OCI-LY3 (cell line): Measurements from ENCODE around the gene GREM2.

Source experiments
- H2AFZ ChIP-seq: fragments of 200-600, 300-600 bp; shearing (Covaris generic); 2 replicates; pipeline ENCODE4 v1.6.0; 2014; ENCODE audit warnings: antibody characterized with exemption, low read depth, low read length
- H3K27ac ChIP-seq: fragments of 200-600, 300-600 bp; sonication (generic); 2 replicates; pipeline ENCODE4 v1.5.1; 2014; ENCODE audit warnings: mild to moderate bottlenecking, low read length, moderate library complexity, mixed read lengths
- H3K27me3 ChIP-seq: fragments of 200-600, 300-600 bp; sonication (generic); 2 replicates; pipeline ENCODE4 v1.6.1; 2014; ENCODE audit warnings: low read depth, low read length, mixed read lengths
- H3K36me3 ChIP-seq: fragments of 200-600, 300-600 bp; sonication (generic); replicated peaks from 2 replicates; pipeline ENCODE3; 2014; ENCODE audit warnings: low read depth, low read length, mixed read lengths
- H3K4me1 ChIP-seq: fragments of 300-600, 200-600 bp; sonication (generic); 2 replicates; pipeline ENCODE4 v1.6.1; 2014; ENCODE audit warnings: low read length, mixed read lengths
- H3K4me2 ChIP-seq: fragments of 200-600, 300-600 bp; sonication (generic); 2 replicates; pipeline ENCODE4 v1.6.1; 2014; ENCODE audit warnings: low read length, mixed read lengths
- H3K4me3 ChIP-seq: fragments of 300-600, 200-600 bp; sonication (generic); 2 replicates; pipeline ENCODE4 v1.5.1; 2014; ENCODE audit warnings: antibody characterized with exemption, mild to moderate bottlenecking, low read length, moderate library complexity
- H3K79me2 ChIP-seq: fragments of 300-600, 200-600 bp; shearing (Covaris generic); 2 replicates; pipeline ENCODE4 v1.6.1; 2014; ENCODE audit warnings: mild to moderate bottlenecking, low read length, mixed read lengths
- H3K9ac ChIP-seq: fragments of 300-600, 200-600 bp; shearing (Covaris generic); 2 replicates; pipeline ENCODE4 v1.6.0; 2014; ENCODE audit warnings: mild to moderate bottlenecking, low read length, moderate library complexity
- H3K9me3 ChIP-seq: fragments of 200-600, 300-600 bp; shearing (Covaris generic); 2 replicates; pipeline ENCODE4 v1.6.1; 2014; ENCODE audit warnings: low read length, mixed read lengths; ENCODE audit not compliant: insufficient read depth
- H4K20me1 ChIP-seq: fragments of 200-600, 300-600 bp; sonication (generic); 2 replicates; pipeline ENCODE4 v1.6.1; 2016; ENCODE audit warnings: low read length, mixed read lengths; ENCODE audit not compliant: insufficient read depth
- EZH2phosphoT487 ChIP-seq: fragments of 200-600 bp; shearing (Covaris generic); IDR thresholded peaks from 2 replicates; pipeline ENCODE4 v1.6.1; 2018; ENCODE audit warnings: antibody characterized with exemption, mixed run types, low read depth
- TF ChIP-seq, protein P1 (sequence below): fragments of 200-600, 300-600 bp; sonication (generic); IDR thresholded peaks from 2 replicates; pipeline ENCODE4 v1.5.1; 2014; ENCODE audit warnings: antibody characterized with exemption, low read length, low read depth

GREM2 gene

DNA sequence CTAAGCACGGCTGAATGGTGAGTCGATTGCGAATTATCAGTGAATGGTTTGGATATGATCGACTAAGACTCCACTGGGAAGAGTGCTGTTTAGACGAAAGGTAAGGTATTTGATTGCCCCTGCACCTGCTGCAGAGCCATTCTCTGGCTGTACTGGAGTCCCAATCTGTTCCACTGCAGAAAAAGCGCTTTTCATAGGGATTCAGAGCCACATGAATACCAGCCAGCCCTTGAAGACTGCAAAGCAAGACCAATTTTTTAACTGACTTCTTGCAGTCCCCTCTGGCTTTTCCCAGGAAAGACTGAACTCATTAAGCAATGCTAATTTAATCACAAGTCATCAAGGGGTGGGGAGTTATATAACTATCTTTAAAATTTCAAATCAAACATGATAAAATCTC lies 1.3 kb downstream of the GREM2 start:
- no peak overlapping the region for H3K4me2 ChIP-seq
- H3K27ac ChIP-seq = no peak overlapping the region
- H3K79me2 ChIP-seq = no peaks in the 10 kb centered on the region

DNA sequence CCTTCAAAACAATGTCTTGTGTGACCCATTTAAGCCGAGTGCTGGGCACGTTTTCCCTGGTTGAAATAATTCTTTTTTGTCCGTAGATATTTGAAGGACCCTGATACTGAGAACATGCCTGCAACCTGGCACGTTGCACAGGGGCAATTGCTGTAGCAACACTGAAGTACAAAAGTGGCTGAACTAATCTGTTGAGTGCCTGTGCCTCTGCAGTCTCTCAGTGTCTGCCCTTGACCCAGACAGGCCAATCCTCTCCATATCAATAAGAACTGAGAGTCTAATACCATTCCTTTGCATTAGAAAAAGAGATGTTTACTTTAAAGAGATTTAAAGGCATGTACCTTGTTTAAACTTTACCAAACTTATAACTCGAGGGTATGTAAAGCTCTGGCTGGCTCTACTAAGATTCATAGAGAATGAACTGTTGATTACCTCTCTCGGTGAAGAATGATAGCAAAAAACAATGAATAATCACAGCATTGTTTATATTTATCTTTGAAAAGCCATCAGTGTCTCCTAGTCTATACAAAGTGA lies 2.4 kb downstream of the GREM2 start:
- TF ChIP-seq EZH2phosphoT487 = no peak
- TF ChIP-seq, protein P1, sequence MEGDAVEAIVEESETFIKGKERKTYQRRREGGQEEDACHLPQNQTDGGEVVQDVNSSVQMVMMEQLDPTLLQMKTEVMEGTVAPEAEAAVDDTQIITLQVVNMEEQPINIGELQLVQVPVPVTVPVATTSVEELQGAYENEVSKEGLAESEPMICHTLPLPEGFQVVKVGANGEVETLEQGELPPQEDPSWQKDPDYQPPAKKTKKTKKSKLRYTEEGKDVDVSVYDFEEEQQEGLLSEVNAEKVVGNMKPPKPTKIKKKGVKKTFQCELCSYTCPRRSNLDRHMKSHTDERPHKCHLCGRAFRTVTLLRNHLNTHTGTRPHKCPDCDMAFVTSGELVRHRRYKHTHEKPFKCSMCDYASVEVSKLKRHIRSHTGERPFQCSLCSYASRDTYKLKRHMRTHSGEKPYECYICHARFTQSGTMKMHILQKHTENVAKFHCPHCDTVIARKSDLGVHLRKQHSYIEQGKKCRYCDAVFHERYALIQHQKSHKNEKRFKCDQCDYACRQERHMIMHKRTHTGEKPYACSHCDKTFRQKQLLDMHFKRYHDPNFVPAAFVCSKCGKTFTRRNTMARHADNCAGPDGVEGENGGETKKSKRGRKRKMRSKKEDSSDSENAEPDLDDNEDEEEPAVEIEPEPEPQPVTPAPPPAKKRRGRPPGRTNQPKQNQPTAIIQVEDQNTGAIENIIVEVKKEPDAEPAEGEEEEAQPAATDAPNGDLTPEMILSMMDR = no peak
- Histone ChIP-seq H3K79me2 (no peaks in the 10 kb centered on the region), H3K9me3 (no peaks in the 10 kb centered on the region), H3K27ac (no peak overlapping the region), H3K36me3 (no peaks in the 10 kb centered on the region), H3K9ac (no peak overlapping the region), H2AFZ (no peak overlapping the region), H3K27me3 (peaks cover 45% of the 10 kb centered on the region), H3K4me2 (no peak overlapping the region), H3K4me3 (no peak overlapping the region), H4K20me1 (no peaks in the 10 kb centered on the region), H3K4me1 (peaks cover 23% of the 10 kb centered on the region)

More for the DNA sequence above, 1.3 kb downstream of the GREM2 start:
- Histone ChIP-seq H3K4me3 (no peak overlapping the region), H4K20me1 (no peaks in the 10 kb centered on the region), H2AFZ (no peak overlapping the region), H3K4me1 (peaks cover 23% of the 10 kb centered on the region), H3K9me3 (no peaks in the 10 kb centered on the region), H3K9ac (no peak overlapping the region), H3K27me3 (peaks cover 48% of the 10 kb centered on the region), H3K36me3 (no peaks in the 10 kb centered on the region)
- no peak for TF ChIP-seq EZH2phosphoT487
- TF ChIP-seq, protein P1 = no peak

DNA sequence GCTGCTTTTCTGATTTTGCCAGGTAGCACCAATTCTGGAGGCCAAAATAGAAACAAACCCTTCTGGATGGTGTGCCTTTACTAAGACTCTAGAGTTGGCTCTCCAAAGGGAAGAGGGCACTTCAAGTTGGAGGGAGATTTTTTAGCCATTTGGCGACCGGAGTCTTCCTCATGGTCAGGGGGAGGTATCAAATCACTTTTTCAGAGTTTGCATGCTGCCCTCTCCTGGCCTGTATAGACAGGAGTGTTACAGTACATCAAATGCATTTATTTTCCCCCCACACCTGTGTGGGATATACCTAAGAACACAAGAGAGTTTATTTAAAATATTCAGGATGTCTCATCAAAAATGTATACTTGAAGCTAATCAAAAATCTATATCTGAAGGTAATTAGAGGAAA lies 3.2 kb downstream of the GREM2 start:
- Histone ChIP-seq H3K4me1 (peaks cover 23% of the 10 kb centered on the region), H4K20me1 (no peaks in the 10 kb centered on the region), H3K9me3 (no peaks in the 10 kb centered on the region), H3K27me3 (peaks cover 36% of the 10 kb centered on the region), H3K79me2 (no peaks in the 10 kb centered on the region), H2AFZ (peak overlapping the region; percentile 75; the same call in 1 of the 2 replicates), H3K27ac (no peak overlapping the region), H3K4me2 (peak overlapping the region; percentile 64), H3K4me3 (peak overlapping the region; percentile 39), H3K36me3 (no peaks in the 10 kb centered on the region), H3K9ac (no peak overlapping the region)
- no peak for TF ChIP-seq EZH2phosphoT487
- TF ChIP-seq, protein P1 = peak; percentile 91

- Histone ChIP-seq H3K27ac (no peak overlapping the region), H3K4me3 (no peak overlapping the region), H3K9ac (no peak overlapping the region), H2AFZ (peak overlapping the region; percentile 64; the same call in 1 of the 2 replicates), H3K4me1 (peaks cover 20% of the 10 kb centered on the region), H3K4me2 (peak overlapping the region; percentile 30; the same call in 1 of the 2 replicates), H4K20me1 (no peaks in the 10 kb centered on the region), H3K27me3 (peaks cover 27% of the 10 kb centered on the region), H3K79me2 (no peaks in the 10 kb centered on the region), H3K36me3 (no peaks in the 10 kb centered on the region), H3K9me3 (no peaks in the 10 kb centered on the region)
- TF ChIP-seq EZH2phosphoT487 = no peak
- TF ChIP-seq, protein P1 = no peak
These were observed 4.9 kb downstream of the GREM2 start for GRCh38 chr1:240607006-240607405.
